Lung (tissue), 12 donors: ENCODE data around the gene MGP. TPM values are rescaled to one million over a fixed set of nuclear protein-coding genes. Genes with fewer than 3 reads are reported as not detected.

Experiments
- ATAC-seq: fragments of 200-7000 bp; cut with Tn5 transposase; one replicate; pipeline ENCODE4 v1.9.1; 2020; ENCODE audit warnings: moderate number of reproducible peaks; ENCODE audit not compliant: insufficient read depth, low FRiP score
- DNase-seq, 3 donors: peaks; one replicate each; pipeline ENCODE4 v3.0.0-alpha.2; 2013 to 2017
- H3K27ac ChIP-seq, 2 donors: one replicate each; pipeline ENCODE4 v1.5.1; 2013; ENCODE audit warnings: mild to moderate bottlenecking in 2 of 2, moderate library complexity in 2 of 2, control low read depth in 1 of 2, inconsistent platforms in 1 of 2, low read depth in 1 of 2, low read length in 1 of 2
- H3K27me3 ChIP-seq, 3 donors: one replicate each; pipeline ENCODE4 v1.5.1; 2013; ENCODE audit warnings: low read length in 2 of 3; ENCODE audit not compliant: control insufficient read depth in 3 of 3, insufficient read depth in 3 of 3
- H3K36me3 ChIP-seq, 4 donors: one replicate each; pipeline ENCODE4 v1.5.1; 2013; ENCODE audit warnings: low read length in 4 of 4, mild to moderate bottlenecking in 1 of 4, moderate library complexity in 1 of 4; ENCODE audit not compliant: control insufficient read depth in 4 of 4, insufficient read depth in 4 of 4
- H3K4me1 ChIP-seq, 5 donors: one replicate each; pipeline ENCODE4 v1.5.1; 2013; ENCODE audit warnings: low read length in 5 of 5, mild to moderate bottlenecking in 2 of 5, moderate library complexity in 1 of 5; ENCODE audit not compliant: control insufficient read depth in 5 of 5, insufficient read depth in 5 of 5
- H3K4me3 ChIP-seq: one replicate; pipeline ENCODE4 v1.5.1; 2013; ENCODE audit warnings: mild to moderate bottlenecking, control low read depth, moderate library complexity
- H3K9ac ChIP-seq, 2 donors: one replicate each; pipeline ENCODE4 v1.5.1; 2013; ENCODE audit warnings: low read length in 2 of 2, control low read depth in 1 of 2; ENCODE audit not compliant: insufficient read depth in 1 of 2
- H3K9me3 ChIP-seq, 4 donors: one replicate each; pipeline ENCODE4 v1.5.1; 2013; ENCODE audit warnings: low read length in 3 of 4, mild to moderate bottlenecking in 1 of 4, moderate library complexity in 1 of 4; ENCODE audit not compliant: control insufficient read depth in 4 of 4, insufficient read depth in 3 of 4
- CTCF ChIP-seq: IDR thresholded peaks from 2 replicates; pipeline ENCODE4 v1.5.1; 2012; ENCODE audit warnings: mild to moderate bottlenecking; ENCODE audit errors: control extremely low read depth, extremely low read depth
- WGBS, 2 donors: extraction: QIAGEN DNeasy Blood & Tissue Kit; methylation state at CpG; one replicate each; pipeline ENCODE4 v1.1.7; 2013; 5-methylcytosine and 5-hydroxymethylcytosine counted together
- polyA plus RNA-seq, 2 donors: library from polyadenylated mRNA; stranded (reverse); fragments of 200-250 nt; gene quantifications; one replicate each; pipeline ENCODE4 v1.2.1, GENCODE V29; 2013
- total RNA-seq, 2 donors: library from RNA; depleted of rRNA in 1 of 2; stranded (reverse); fragments of >200 nt in 1 of 2; gene quantifications; one replicate each; pipeline ENCODE4 v1.2.1, GENCODE V29; 2014 to 2021
- donor health status: control.
- donor health status: control.
- donor health status: Bipolar disorder and iron deficiency.
- donor health status: healthy.
- donor health status: DM: yes; HTN: yes; CAD: no.

MGP gene
- total and polyA plus RNA-seq, 4 donors: 175 to 592 (median 227) TPM

- peak overlapping the region in 1 of 2 donors; percentile 73 for H3K9ac ChIP-seq
- H3K27ac ChIP-seq: peak overlapping the region; percentile 79 to 85
- H3K9me3 ChIP-seq: no peaks in the 10 kb centered on the region
- DNase-seq (peak; percentile 74 to 81 (median 77)), ATAC-seq (peak; percentile 64)
- peaks cover 0 to 1% (median 0%) of the 10 kb centered on the region in 4 donors for H3K36me3 ChIP-seq
- no peak overlapping the region for H3K4me3 ChIP-seq
- H3K27me3 ChIP-seq: no peaks in the 10 kb centered on the region
- peaks cover 0 to 43% (median 7%) of the 10 kb centered on the region in 5 donors for H3K4me1 ChIP-seq
- WGBS, 2 donors: 0 to 1% methylated on average over 5 of the region's 5 CpGs
- TF ChIP-seq CTCF: no peak
Measured at GRCh38 chr12:14884458-14884878, 1.2 kb downstream of the MGP start.

GRCh38 chr12:14883686-14884085, 2.0 kb downstream of the MGP start:
- Histone ChIP-seq H3K27ac (peak overlapping the region in 1 of 2 donors; percentile 56), H3K27me3 (no peaks in the 10 kb centered on the region), H3K9ac (no peak overlapping the region), H3K4me3 (no peak overlapping the region), H3K4me1 (peaks cover 0 to 38% (median 7%) of the 10 kb centered on the region in 5 donors), H3K36me3 (peaks cover 0 to 1% (median 0%) of the 10 kb centered on the region in 4 donors), H3K9me3 (no peaks in the 10 kb centered on the region)
- ATAC-seq (no peak), DNase-seq (peak; percentile 69 to 94 (median 93))
- WGBS, 2 donors: 79 to 88% methylated on average over 10 of the region's 10 CpGs
- no peak for TF ChIP-seq CTCF

GRCh38 chr12:14880890-14881453, 4.7 kb downstream of the MGP start:
- no peak for DNase-seq
- no peak for TF ChIP-seq CTCF
- H3K4me1 ChIP-seq: peaks cover 0 to 29% (median 3%) of the 10 kb centered on the region in 5 donors
- no peak for ATAC-seq
- H3K9me3 ChIP-seq: no peaks in the 10 kb centered on the region
- H3K36me3 ChIP-seq: peaks cover 0 to 1% (median 0%) of the 10 kb centered on the region in 4 donors
- H3K27ac ChIP-seq: no peak overlapping the region
- no peak overlapping the region for H3K9ac ChIP-seq
- WGBS, 2 donors: 63 to 75% methylated on average over 6 of the region's 6 CpGs
- no peak overlapping the region for H3K4me3 ChIP-seq
- H3K27me3 ChIP-seq: no peaks in the 10 kb centered on the region
